Endothelial cell of umbilical vein (primary cell): ENCODE results near the gene AFTPH. TPM values are rescaled to one million over a fixed set of nuclear protein-coding genes. Genes with fewer than 3 reads are reported as not detected.

Experiments used
- BruUV-seq: library from RNA; stranded (reverse); fragments of 400-500 nt; replicated peaks from 2 replicates; lab custom pipeline; 2021; lab: Mats Ljungman, UMichigan
- CTCF ChIA-PET: fragments of 300-600, 350-600 bp; sonication (Branson Sonifier 250); formaldehyde crosslinking; loops from one replicate; lab custom pipeline; 2021; ENCODE audit warnings: antibody characterized with exemption, inconsistent platforms; lab: Charles Lee
- POLR2A ChIA-PET: fragments of 300-600, 350-600 bp; sonication (Branson Sonifier 250); formaldehyde crosslinking; loops from one replicate; lab custom pipeline; 2021; ENCODE audit warnings: antibody characterized with exemption, inconsistent platforms; lab: Charles Lee
- DNase-seq: peaks from one replicate; pipeline ENCODE4 v3.0.0-alpha.2; 2011; ENCODE audit warnings: low read depth, low spot score
- FAIRE-seq: peaks from 2 replicates; lab custom pipeline; 2011; peaks lifted over from hg19 to GRCh38; lab: Jason Lieb, UNC
- H2AFZ ChIP-seq: 2 replicates; pipeline ENCODE4 v1.6.0; 2012; ENCODE audit warnings: low read depth, low read length, control low read depth, inconsistent platforms
- H3K27ac ChIP-seq: 2 replicates; pipeline ENCODE4 v1.5.1; 2011; ENCODE audit warnings: low read depth, mild to moderate bottlenecking, control low read depth, low read length, moderate library complexity; ENCODE audit not compliant: insufficient read depth
- H3K27me3 ChIP-seq, 2 experiments: 2 replicates each; pipeline versions ENCODE4 v1.6.0 to v1.6.1; 2011; ENCODE audit warnings: low read length in 2 of 2, mixed read lengths in 1 of 2; ENCODE audit not compliant: control insufficient read depth in 2 of 2, insufficient read depth in 2 of 2
- H3K36me3 ChIP-seq, 2 experiments: 2 replicates in 1 of 2; 3 replicates in 1 of 2; pipeline ENCODE4 v1.5.1; 2011; ENCODE audit warnings: low read length in 2 of 2, mild to moderate bottlenecking in 1 of 2, moderate library complexity in 1 of 2; ENCODE audit not compliant: control insufficient read depth in 2 of 2, insufficient read depth in 2 of 2; ENCODE audit errors: extremely low read depth in 1 of 2
- H3K4me1 ChIP-seq: 3 replicates; pipeline ENCODE4 v1.5.1; 2011; ENCODE audit warnings: mild to moderate bottlenecking, low read length; ENCODE audit not compliant: control insufficient read depth, insufficient read depth; ENCODE audit errors: extremely low read depth
- H3K4me2 ChIP-seq: 2 replicates; pipeline ENCODE4 v1.6.1; 2011; ENCODE audit warnings: low read length, control low read depth, mixed read lengths; ENCODE audit not compliant: insufficient read depth
- H3K4me3 ChIP-seq, 3 experiments: fragments of 200-600 bp in 1 of 3; sonication (generic), shearing (Covaris generic) in 1 of 3; replicated peaks in 1 of 3; 2 replicates each; pipeline ENCODE4 v1.5.1; 2011 to 2016; ENCODE audit warnings: control low read depth in 3 of 3, low read length in 3 of 3, mild to moderate bottlenecking in 2 of 3, inconsistent platforms in 1 of 3, low read depth in 1 of 3, moderate library complexity in 1 of 3; ENCODE audit not compliant: insufficient read depth in 1 of 3
- H3K79me2 ChIP-seq: 2 replicates; pipeline ENCODE4 v1.6.0; 2012; ENCODE audit warnings: low read length, inconsistent platforms; ENCODE audit not compliant: control insufficient read depth, insufficient read depth
- H3K9ac ChIP-seq: replicated peaks from 2 replicates; pipeline ENCODE3; 2011; ENCODE audit warnings: low read length, control low read depth; ENCODE audit not compliant: insufficient read depth; ENCODE audit errors: extremely low read depth
- H3K9me1 ChIP-seq: replicated peaks from 3 replicates; pipeline ENCODE4 v1.6.0; 2011; ENCODE audit warnings: mild to moderate bottlenecking, low read length; ENCODE audit not compliant: control insufficient read depth, insufficient read depth; ENCODE audit errors: extremely low read depth
- H3K9me3 ChIP-seq: replicated peaks from 2 replicates; pipeline ENCODE4 v1.5.1; 2012; ENCODE audit warnings: low read length, inconsistent platforms; ENCODE audit not compliant: control insufficient read depth, insufficient read depth
- H4K20me1 ChIP-seq: replicated peaks from 2 replicates; pipeline ENCODE3; 2011; ENCODE audit warnings: mild to moderate bottlenecking, low read length; ENCODE audit not compliant: control insufficient read depth, insufficient read depth; ENCODE audit errors: extremely low read depth
- EZH2 ChIP-seq: IDR thresholded peaks from 2 replicates; pipeline ENCODE4 v1.6.1; 2012; ENCODE audit warnings: borderline replicate concordance, low read depth, mild to moderate bottlenecking, moderate library complexity, low read length, inconsistent platforms; ENCODE audit not compliant: severe bottlenecking
- GATA2 ChIP-seq: IDR thresholded peaks from 2 replicates; pipeline ENCODE4 v1.7.0; 2011; ENCODE audit warnings: low read depth, mild to moderate bottlenecking, moderate library complexity, mixed read lengths, low read length; ENCODE audit not compliant: insufficient read length, insufficient read depth
- JUN ChIP-seq: IDR thresholded peaks from 2 replicates; pipeline ENCODE4 v1.6.1; 2011; ENCODE audit warnings: borderline replicate concordance, low read depth; ENCODE audit not compliant: insufficient read length, insufficient read depth
- POLR2A ChIP-seq: IDR thresholded peaks from 2 replicates; pipeline ENCODE4 v1.6.1; 2012; ENCODE audit warnings: low read depth, mild to moderate bottlenecking, control low read depth, low read length
- POLR2AphosphoS5 ChIP-seq: IDR thresholded peaks from 2 replicates; pipeline ENCODE4 v1.6.1; 2012; ENCODE audit warnings: low read depth, mild to moderate bottlenecking, control low read depth, low read length, moderate library complexity; ENCODE audit not compliant: insufficient read depth
- dilution Hi-C: fragments of 300-500 bp; cut with MboI; formaldehyde crosslinking; loops from one replicate; pipeline ENCODE4 v1.15.0; 2019; ENCODE audit warnings: low sequenced_read_pairs; ENCODE audit not compliant: extremely low pct_ligation_motif_present
- intact Hi-C: fragments of 100-400 bp; cut with micrococcal nuclease; formaldehyde crosslinking; loops from one replicate; pipeline ENCODE4 v1.10.0; 2022
- polyA plus RNA-seq, 4 experiments: library from polyadenylated mRNA; depleted of rRNA in 3 of 4; stranded (reverse) in 3 of 4; unstranded in 1 of 4; fragments of >200 nt; gene quantifications; 2 replicates each; pipeline versions ENCODE4 v1.2.1 to v1.2.3, GENCODE V29; 2011 to 2012; ENCODE audit warnings: missing spikeins in 1 of 4
- total RNA-seq: library from RNA; stranded (reverse); gene quantifications from 2 replicates; pipeline ENCODE4 v1.2.3, GENCODE V29; 2021
- TF ChIP-seq, protein P1 (sequence below): IDR thresholded peaks from 2 replicates; pipeline ENCODE4 v1.6.1; 2011; ENCODE audit not compliant: insufficient read depth, insufficient read length
- TF ChIP-seq, protein P2 (sequence below), 2 donors: IDR thresholded peaks; 1 replicate in 1 of 2; 2 replicates in 1 of 2; pipeline ENCODE4 v1.5.1; 2011; ENCODE audit warnings: low read length in 2 of 2, mild to moderate bottlenecking in 2 of 2, moderate library complexity in 2 of 2, control low read depth in 1 of 2, inconsistent platforms in 1 of 2, low read depth in 1 of 2; ENCODE audit not compliant: insufficient read depth in 1 of 2; ENCODE audit errors: extremely low read depth in 1 of 2

AFTPH gene
- total and polyA plus RNA-seq, 2 donors (not counting 3 experiments of a cell fraction or from before 2014, with no cell fraction given) = 6.9 to 15.3 TPM

DNA sequence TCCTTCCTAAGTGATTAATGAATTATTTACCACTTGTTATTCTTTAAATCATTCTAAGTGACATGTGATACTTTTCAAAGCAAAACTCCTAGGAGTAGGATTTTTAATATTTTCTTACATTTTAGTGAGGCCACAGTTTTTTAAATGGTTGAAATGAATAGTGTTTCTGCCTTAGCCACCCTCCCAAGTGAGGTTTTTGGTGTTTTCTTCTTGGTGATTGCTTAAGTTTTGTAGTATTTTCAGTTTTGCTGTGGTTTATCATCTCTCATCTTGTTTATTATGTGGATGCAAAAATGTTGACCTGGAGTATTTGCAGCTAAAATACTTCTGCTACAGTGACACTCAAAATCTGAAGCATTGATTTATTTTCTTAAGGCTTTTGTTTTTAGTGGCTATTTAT is 9.8 kb downstream of the AFTPH start:
- no peaks in the 10 kb centered on the region for H3K36me3 ChIP-seq
- BruUV-seq = no TSS peak
- H3K4me2 ChIP-seq = no peak overlapping the region
- DNase-seq (no peak), FAIRE-seq (no peak)
- ChIA-PET CTCF (interaction anchor here (1.2 kb wide), 1 partner anchor 11 kb away, joined by 3 read pairs; no protein-coding TSS in a partner anchor), POLR2A (no interaction called here)
- no peaks in the 10 kb centered on the region for H3K9me1 ChIP-seq
- H3K4me1 ChIP-seq = no peaks in the 10 kb centered on the region
- no peaks in the 10 kb centered on the region for H3K9me3 ChIP-seq
- H3K4me3 ChIP-seq = no peak overlapping the region
- peaks cover 26% of the 10 kb centered on the region for H3K79me2 ChIP-seq
- no peak for TF ChIP-seq JUN
- TF ChIP-seq EZH2 = no peak
- TF ChIP-seq, protein P1, sequence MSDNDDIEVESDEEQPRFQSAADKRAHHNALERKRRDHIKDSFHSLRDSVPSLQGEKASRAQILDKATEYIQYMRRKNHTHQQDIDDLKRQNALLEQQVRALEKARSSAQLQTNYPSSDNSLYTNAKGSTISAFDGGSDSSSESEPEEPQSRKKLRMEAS = no peak
- TF ChIP-seq POLR2AphosphoS5 = no peak
- TF ChIP-seq, protein P2, sequence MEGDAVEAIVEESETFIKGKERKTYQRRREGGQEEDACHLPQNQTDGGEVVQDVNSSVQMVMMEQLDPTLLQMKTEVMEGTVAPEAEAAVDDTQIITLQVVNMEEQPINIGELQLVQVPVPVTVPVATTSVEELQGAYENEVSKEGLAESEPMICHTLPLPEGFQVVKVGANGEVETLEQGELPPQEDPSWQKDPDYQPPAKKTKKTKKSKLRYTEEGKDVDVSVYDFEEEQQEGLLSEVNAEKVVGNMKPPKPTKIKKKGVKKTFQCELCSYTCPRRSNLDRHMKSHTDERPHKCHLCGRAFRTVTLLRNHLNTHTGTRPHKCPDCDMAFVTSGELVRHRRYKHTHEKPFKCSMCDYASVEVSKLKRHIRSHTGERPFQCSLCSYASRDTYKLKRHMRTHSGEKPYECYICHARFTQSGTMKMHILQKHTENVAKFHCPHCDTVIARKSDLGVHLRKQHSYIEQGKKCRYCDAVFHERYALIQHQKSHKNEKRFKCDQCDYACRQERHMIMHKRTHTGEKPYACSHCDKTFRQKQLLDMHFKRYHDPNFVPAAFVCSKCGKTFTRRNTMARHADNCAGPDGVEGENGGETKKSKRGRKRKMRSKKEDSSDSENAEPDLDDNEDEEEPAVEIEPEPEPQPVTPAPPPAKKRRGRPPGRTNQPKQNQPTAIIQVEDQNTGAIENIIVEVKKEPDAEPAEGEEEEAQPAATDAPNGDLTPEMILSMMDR (IDR thresholded peaks at IDR 0.05; ENCODE audit: extremely low read depth in 1 of 2, insufficient read depth in 1 of 2, low read depth in 1 of 2, low read length in 2 of 2) = no peak
- no peak for TF ChIP-seq POLR2A
- no peak for TF ChIP-seq GATA2
- no peak overlapping the region for H2AFZ ChIP-seq
- H3K27me3 ChIP-seq = no peaks in the 10 kb centered on the region
- H3K9ac ChIP-seq = no peak overlapping the region
- intact Hi-C loops (no loop called here), dilution Hi-C loops (no loop called here)
- no peak overlapping the region for H3K27ac ChIP-seq
- peaks cover 6% of the 10 kb centered on the region for H4K20me1 ChIP-seq
